Caki2 (cell line): ENCODE results near the gene NUMA1. TPM values are rescaled to one million over a fixed set of nuclear protein-coding genes. Genes with fewer than 3 reads are reported as not detected.

Experiments used
- DNase-seq: peaks from one replicate; pipeline ENCODE4 v3.0.0-alpha.2; 2015; ENCODE audit warnings: low read depth
- in situ Hi-C: cut with HindIII; loops from 2 replicates; pipeline ENCODE4 v1.10.0; 2016; ENCODE audit warnings: low sequenced_read_pairs, low pct_unique_long_range_greater_than_20kb, mixed read lengths
- total RNA-seq: library from RNA; depleted of rRNA; stranded (reverse); fragments of >200 nt; shearing (Covaris generic); gene quantifications from 2 replicates; pipeline ENCODE4 v1.2.3, GENCODE V29; 2014; ENCODE audit warnings: low replicate concordance

Gene NUMA1
- total RNA-seq, 1 experiment from 2014 or later = 81.0 TPM

DNA sequence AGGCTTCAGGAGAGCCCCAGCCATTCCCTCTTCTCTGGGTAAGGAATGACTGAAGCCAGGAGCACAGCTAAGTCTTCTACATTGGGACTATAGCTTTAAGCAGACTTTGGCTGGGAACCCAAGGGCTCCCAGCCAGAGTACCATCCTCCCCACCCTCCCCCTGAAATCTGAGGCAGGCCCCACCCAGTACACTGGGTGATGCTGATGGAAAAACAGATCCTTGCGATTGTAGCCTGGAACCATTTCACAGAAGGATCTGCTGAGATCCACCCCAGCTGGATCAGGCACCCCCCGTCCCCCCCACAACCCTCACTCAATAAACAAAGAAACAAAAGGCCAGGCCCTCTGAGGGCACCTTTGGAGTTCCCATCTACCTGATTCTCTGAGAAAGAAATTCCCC lies 41.9 kb downstream of the NUMA1 start:
- in situ Hi-C loops = no loop called here
- no peak for DNase-seq

DNA sequence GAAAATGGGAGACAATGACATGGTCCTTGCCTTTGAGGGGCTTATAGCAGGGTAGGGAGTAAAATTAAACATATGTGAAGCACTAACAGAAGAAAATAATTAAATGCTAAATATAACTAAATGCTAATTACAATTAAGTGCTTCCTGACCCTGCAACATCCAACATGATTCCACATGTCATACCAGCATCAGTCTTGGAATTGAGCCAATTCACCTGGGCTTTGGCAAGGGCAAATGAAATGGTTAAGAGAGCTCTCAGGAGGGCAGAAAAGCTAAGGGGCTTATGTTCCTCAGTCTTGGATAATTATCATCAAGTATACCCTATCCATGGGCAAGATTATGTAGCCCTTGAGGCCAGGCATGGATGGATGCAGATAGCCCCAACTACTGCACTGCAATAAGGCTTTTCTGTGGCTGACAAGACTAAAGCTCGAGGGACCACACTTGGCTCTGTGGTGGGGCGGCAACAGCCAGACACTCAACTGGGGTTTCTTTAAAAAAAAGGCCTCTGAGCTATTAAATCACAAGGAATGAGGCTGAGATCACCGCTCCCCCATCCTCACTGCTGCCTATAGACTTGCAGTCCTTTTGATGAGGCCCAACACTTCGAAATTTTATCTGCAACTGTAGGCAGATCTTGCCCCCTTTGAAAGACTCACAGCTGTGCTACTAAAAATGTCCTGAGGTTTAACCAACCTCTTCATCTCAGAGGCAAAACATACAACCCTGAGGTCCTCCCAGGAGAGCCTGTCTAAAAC lies 42.6 kb downstream of the NUMA1 start:
- in situ Hi-C loops = no loop called here
- no peak for DNase-seq

DNA sequence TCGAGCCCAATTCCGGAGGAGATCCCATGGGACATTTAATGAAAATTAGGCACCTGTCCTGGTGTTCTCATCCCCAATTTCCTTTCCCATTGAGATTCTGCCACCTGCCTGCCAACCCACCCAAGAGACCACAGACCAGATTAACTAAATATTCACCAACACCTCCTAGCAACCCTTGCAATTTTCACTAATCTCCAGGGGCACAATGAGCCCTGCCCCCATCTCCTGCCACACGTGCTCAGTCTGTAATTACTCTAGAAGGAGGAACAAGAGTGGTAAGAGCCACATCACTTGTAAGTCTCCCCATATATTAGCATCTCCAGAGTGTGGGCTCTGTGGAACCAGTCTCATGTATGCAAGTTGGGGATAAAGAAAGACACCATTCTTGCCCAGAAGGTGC lies 43.7 kb downstream of the NUMA1 start:
- in situ Hi-C loops = no loop called here
- no peak for DNase-seq

DNA sequence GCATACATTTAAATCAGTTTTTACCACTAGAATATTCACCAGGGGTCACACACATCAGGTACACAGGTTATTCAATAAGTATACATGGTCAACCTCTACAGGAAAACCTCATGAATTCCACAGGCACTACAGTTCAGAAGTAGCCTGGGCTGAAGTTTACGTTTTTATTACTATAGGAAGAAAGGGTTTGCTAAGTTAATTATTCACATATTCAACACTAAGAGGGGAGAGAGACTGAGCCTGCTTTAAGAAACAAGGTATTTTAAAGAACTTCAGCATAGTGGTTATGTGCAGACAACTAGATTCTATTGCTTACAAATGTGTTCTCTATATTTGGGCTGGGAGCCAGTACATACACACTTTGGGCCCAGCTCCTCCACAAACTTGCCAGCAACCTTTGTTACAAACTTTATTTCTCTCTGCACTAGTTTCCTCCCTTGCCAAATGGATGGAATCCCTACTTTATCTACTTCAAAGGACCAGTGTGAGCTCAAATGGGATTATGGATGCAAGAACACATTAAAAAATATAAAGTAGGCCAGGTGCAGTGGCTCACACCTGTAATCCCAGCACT lies 49.8 kb downstream of the NUMA1 start:
- in situ Hi-C loops = no loop called here
- DNase-seq = no peak

DNA sequence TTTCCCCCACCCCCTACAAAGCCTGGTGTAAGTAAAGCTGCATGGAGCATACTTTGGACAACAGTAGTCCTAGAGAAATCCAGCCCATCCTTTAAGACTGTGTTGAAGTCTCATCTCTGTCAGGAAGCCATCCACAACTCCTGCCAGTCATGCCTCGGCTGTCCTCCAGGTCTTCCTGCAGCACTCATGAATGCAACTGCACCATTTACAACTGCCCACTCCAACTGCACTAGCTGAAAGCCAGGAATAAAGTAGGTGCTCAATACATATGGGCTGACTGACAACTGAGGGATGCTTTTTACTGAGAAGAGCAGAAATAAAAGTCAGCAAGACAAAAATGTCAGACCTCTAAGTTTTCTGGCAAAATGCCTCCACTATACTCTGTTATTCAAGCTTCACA lies 54.3 kb downstream of the NUMA1 start:
- no peak for DNase-seq
- in situ Hi-C loops = no loop called here

DNA sequence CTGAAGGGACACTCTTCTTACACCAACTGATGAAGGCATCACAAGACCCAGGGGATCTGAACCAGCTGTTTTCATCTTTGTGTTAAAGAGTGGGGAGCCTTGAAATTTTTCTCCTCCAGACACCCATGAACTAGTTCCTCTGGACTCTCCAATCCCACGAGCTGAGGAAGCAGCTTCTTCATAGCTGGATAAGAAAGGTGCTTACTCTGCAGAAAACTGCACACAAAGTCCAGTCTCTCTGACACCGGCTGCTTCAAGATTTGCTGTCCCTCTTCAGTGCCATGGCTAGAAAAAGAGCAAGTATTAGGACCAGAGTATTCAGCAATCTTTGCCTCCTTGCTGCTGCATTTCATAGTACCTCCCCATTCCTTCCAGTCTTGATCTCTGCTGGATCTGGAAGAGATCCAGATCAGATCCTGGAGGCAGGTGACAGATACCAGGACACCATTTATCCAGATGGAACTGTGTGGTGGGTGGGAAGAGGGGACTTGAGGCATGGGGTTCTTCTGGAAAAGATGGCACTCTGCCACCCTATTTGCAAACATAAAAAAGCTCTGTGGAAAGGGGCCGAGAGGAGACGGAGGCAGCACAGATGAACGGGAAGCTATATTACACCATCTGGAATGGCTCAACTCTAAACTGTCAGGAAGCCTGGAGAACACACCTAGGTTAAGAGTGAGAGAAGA lies 56.1 kb downstream of the NUMA1 start:
- no peak for DNase-seq
- in situ Hi-C loops = no loop called here

DNA sequence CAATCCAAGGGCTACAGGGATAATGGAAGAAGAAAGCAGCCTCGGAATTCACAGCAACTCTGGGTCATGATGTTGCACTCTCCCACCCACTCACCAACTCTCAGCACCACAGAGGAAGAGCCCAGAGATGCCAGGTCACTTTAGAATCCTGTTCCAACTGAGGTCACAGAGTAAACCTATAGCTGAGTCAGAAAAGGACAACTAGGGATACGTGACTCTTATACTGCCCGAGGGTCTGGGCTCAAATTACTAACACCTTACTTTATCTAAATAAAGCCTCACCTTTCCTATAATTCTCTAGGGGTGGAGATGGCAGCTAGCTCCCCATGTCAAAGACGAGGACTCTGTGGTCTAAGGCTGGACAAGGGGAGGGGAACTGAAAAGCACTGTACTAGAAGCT lies 57.0 kb downstream of the NUMA1 start:
- in situ Hi-C loops = no loop called here
- no peak for DNase-seq

DNA sequence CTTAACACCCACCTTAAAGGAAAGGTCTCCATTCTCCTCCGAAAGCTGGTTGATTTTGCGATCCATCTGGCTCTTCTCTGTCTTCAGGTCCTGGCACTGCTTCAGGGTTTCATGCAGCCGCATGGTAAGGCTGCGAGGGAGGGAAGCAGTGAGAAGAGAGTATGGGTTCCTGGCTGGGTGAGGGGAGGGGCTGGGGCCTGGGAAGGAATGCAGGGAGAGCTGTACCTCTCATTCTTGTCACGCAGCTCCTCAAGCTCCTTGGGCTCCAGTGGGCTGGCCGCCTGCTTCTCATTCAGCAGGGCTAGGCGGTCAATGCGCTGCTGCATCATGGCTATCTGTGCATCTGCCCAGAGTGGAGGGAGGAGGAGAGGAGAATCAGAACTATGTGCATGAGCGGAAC lies 62.2 kb downstream of the NUMA1 start:
- DNase-seq = no peak
- in situ Hi-C loops = no loop called here

DNA sequence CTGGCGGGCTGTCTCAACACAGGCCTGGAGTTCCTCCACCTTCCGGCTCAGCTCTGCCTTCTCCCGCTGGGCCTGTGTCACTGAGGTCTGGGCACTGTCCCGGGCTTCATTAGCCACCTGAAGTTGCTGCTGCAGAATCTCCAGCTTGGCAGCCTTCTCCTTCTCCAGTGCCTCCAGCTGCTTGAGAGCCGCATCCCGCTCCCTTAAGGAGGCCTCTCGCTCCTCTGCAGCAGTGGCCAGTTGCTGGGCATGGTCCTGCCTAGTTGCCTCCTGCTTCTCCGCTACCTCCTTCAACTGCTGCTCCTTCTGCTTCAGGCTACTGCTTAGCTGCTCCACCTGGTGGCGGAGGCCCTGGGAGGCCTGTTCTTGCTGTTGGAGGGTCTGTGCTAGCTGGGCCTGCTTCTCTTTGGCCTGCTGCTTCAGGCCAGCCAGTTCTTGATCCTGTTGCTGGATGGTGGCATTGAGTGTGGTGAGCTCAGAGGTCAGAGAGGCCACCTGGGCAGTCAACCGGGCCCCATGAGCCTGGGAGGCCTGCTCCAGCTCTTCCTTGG lies 64.8 kb downstream of the NUMA1 start:
- peak; percentile 40 for DNase-seq

DNA sequence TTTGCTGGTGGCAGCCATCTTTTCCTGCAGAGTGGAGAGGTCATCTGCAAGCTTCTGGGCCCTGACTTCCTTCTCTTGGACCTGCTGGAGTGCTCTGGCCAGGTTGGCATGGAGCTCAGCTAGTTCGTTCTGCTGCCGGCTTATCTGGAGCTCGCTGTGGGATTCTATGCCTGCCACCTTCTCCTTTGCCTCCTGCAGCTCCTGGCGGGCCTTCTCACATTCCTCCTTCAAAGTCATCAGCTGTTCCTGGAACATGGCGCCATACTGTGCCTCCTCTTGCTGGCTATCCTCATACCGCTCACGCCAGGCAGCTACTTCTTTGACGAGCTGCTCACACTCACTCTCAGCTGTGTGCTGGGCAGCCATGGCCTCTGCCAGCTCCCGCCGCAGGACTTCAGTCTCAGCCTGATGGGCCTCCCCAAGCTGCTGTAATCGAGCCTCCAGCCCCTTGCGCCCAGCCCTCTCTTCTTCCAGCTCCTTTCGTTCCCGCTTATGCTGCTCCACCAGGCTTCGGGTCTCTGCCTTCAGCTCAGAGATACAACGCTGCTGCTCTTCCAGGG lies 65.5 kb downstream of the NUMA1 start:
- no peak for DNase-seq
- in situ Hi-C loops = no loop called here

More for the DNA sequence above, 64.8 kb downstream of the NUMA1 start:
- in situ Hi-C loops = no loop called here

DNA sequence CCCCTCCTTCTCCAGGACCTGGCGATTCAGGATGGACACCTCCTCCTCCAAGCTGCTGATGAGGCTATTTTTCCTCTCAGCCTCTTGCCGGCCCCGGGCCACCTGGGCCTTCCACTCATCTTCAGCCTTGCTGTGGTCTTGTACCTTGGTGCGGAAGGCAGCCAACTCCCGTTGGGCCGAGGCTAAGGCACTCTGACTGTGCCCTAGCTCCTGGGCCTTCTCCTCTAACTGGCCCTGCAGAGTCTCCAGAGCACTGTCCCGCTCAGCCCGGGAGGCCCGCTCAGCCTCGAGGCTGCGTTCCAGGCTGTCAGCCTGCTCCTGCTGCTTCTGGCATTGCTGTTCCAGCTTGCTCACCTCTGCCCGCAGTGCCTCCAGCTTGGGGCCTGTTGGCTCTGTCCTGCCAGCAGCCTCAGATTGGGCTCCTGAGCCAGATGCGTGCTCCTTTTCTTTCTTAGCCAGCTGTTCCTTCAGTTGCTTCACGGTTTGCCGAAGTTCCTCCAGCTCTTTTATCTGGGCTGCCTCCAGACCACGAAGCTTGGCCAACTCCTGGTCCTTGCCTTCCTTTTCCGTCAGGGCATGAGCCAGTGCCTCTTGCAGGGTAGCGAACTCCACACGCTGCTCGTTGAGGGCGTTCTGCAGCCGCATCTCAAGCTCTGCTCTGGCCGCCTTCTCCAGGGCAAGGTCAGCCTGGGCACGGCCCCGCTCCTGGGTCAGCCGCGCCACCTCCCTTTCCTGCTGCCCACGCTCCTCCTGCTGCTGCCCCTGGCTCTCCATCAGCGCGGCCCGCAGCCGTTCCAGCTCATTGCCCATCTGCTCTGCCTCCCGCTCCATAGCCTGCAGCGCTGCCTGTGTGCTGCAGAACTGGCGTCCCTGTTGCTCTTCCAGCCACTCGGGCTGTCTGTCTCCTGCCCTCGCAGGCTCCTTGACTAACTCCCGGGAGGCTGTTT lies 66.3 kb downstream of the NUMA1 start:
- in situ Hi-C loops = no loop called here
- no peak for DNase-seq

DNA sequence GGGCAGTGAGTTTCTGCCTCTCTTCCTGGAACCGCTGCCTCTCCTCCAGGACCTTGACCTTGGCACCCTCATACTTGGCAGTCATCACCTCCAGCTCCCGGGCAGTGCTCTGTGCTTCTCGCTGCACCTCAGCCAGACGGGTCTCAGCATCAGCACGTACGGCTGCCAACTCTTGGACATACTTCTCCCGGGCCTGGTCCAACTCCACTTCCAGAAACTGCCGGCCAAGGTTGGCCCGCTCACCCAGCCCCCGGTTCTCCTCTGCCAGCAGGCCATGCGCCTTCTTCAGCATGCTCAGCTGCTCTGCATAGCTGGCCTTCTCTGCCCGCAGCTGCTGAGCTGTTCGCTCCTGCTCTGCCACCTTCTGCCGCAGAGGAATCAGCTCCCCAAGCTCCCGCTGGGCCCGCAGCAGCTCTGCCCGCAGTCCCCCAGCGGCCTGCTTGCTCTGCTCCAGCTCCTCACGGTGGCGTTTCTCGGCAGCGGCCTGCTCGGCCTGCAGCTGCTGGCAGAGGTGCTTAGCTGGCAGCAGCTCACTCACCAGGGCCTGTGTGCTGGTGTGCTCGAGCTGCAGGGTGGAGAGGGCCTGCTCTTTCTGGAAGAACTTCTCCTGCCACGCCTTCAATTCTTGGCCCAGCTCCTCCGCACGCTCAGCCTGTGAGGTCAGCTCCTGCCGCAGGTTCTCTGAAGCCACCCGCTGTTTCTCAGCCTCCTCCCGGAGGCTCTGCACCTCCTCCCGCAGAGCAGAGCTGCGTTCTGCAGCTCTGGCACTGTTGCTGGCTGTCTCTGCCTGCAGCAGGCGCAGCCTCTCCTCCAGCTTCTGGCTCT lies 67.2 kb downstream of the NUMA1 start:
- no peak for DNase-seq
- in situ Hi-C loops = no loop called here

DNA sequence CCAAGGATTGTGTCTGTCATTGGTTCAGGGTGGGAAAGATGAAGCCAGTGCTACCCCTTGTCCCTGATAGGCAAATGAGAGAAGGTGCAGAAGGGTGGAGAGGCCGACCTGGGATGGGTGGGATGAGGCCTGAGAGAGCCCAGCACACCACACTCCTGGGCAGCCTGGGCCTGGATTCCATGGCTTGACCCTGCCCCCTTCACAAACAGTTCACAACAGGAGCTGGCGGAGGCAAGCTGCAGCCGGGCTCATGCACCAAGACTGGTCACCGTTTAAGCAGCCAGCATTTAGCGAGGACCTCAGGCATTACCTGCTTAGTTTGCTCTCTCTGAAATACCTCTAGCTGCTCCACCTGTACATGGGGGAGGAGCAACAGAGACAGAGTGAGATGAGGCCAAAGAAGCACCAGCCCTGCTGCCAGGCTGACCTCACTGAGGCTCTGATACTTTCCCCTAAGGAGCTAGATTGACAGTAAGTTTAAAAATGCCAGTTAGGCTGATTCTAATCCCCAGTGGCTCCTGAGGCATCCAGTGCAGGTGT lies 68.2 kb downstream of the NUMA1 start:
- in situ Hi-C loops = no loop called here
- DNase-seq = no peak

DNA sequence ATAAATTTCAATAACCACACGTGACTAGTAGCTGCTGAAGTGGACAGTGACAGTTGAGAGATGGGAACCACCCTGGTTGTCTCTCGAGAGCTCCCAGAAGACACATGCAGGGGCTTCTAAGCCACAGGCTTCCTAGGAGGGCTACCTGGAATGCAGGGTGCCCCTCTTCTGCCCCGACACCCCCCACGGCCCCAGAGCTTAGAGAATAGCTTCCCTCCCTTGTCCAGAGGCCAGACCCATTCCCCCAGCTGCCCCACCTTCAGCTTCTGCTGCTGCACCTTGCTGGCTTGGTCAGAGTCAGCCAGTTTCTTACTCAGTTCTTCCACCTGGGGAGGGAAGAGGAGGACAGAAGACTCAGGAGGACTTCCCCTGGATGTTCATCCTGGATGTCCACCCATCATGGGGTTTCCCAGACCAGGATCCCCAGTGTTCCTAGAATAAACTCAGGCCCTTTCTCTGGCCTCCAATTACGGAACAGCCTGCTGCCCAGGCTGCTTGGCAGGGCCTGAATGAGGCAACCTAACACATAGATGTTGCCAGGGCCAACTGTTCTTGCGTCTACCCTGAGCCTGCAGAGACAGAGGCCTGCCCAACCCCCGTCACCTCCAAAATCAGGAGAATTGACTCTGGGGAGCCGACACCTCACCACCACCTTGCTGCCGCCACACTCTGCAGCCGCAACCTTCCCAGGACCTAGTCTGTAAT lies 69.7 kb downstream of the NUMA1 start:
- in situ Hi-C loops = no loop called here

DNA sequence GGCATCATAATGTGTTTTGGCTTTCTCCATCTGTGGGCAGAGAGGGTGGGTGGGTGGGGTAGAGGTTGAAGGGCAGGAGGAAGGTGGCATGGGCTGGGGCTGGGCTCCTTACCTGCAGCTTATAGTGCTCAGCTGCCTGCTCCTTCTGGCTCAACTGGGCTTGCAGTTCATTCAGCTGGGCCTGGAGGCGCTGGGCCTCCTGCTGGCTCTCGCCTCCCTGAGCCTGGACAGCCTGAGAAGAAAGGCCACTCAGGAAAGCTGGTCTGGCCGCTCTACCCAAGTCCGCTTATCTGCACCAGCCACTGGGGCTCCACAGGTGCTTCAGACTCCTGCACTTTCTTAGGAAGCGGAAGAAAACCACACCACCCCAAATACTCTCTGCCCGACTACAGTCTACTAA lies 71.2 kb downstream of the NUMA1 start:
- no peak for DNase-seq
- in situ Hi-C loops = no loop called here

More for the DNA sequence above, 69.7 kb downstream of the NUMA1 start:
- no peak for DNase-seq

DNA sequence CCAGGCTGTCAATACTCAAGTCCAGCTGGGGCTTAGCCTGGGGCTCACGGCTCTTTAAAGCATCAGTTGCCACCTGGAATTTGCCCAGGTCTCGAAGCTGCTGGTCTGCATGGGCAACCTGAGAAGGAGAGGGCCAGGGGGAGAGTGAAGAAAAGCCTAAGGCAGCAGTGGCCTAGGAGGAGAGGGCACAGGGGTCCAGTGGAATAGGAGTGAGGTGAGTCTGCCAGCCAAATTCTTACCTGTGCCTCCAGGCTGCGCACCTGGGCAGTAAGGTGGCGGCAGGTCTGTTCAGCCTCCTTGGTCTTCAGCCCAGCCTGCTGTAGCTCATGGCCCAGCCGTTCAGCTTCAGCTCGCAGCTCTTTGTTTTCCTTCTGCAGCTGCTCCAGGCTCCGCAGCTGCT lies 71.6 kb downstream of the NUMA1 start:
- in situ Hi-C loops = no loop called here
- DNase-seq = no peak
